Esophagus squamous epithelium (tissue), 5 donors: Measurements from ENCODE around the gene ANKRD52. TPM values are rescaled to one million over a fixed set of nuclear protein-coding genes. Genes with fewer than 3 reads are reported as not detected.
"Not testable (repeated sequence)": the region's sequence is repeated elsewhere in the genome, so short reads cannot be mapped to it uniquely, and the experiment has no call there.

Experiments used
- DNase-seq: peaks from one replicate; lab custom pipeline; 2025; lab: John Stamatoyannopoulos, UW
- H3K27ac ChIP-seq, 4 donors: fragments of 200-600 bp; sonication (generic); one replicate each; pipeline ENCODE4 v1.5.1; 2016 to 2019; ENCODE audit warnings: mild to moderate bottlenecking in 1 of 4
- H3K27me3 ChIP-seq, 4 donors: fragments of 200-600 bp; sonication (generic); 1 replicate in 3 of 4; 2 replicates in 1 of 4; pipeline versions ENCODE4 v1.5.1 to v1.6.0; 2017 to 2021; ENCODE audit warnings: antibody characterized with exemption in 1 of 4
- H3K36me3 ChIP-seq, 3 donors: fragments of 200-600 bp; sonication (generic); one replicate each; pipeline ENCODE4 v1.5.1; 2016 to 2019
- H3K4me1 ChIP-seq, 3 donors: fragments of 200-600 bp; sonication (generic); one replicate each; pipeline ENCODE4 v1.5.1; 2017 to 2019
- H3K4me3 ChIP-seq, 4 donors: fragments of 200-600 bp; sonication (generic); 1 replicate in 3 of 4; 2 replicates in 1 of 4; pipeline ENCODE4 v1.5.1; 2016 to 2019; ENCODE audit warnings: mild to moderate bottlenecking in 2 of 4, moderate library complexity in 1 of 4
- H3K9me3 ChIP-seq, 3 donors: fragments of 200-600 bp; sonication (generic); one replicate each; pipeline ENCODE4 v1.5.1; 2016 to 2019
- CTCF ChIP-seq, 6 experiments: fragments of 450-650 bp in 4 of 6; fragments of 200-600 bp in 2 of 6; sonication (generic) in 2 of 6; IDR thresholded peaks; one replicate each; pipeline ENCODE4 v1.5.1; 2016 to 2019; ENCODE audit warnings: antibody characterized with exemption in 6 of 6, mild to moderate bottlenecking in 4 of 6, moderate library complexity in 4 of 6
- POLR2A ChIP-seq, 4 donors: fragments of 450-650 bp; IDR thresholded peaks; one replicate each; pipeline ENCODE4 v1.6.1; 2017; ENCODE audit warnings: antibody characterized with exemption in 4 of 4, mild to moderate bottlenecking in 4 of 4, moderate library complexity in 3 of 4
- WGBS, 2 donors: methylation state at CpG; one replicate each; pipeline ENCODE4 v1.1.5; 2018; 5-methylcytosine and 5-hydroxymethylcytosine counted together
- intact Hi-C: fragments of 100-400 bp; cut with DNase I; formaldehyde crosslinking; loops from one replicate; pipeline ENCODE4 v1.15.0; 2022
- total RNA-seq, 4 donors: library from RNA; depleted of rRNA; stranded (reverse); fragments of >200 nt; gene quantifications; one replicate each; pipeline ENCODE4 v1.1.0, GENCODE V29; 2016
- donor health status: DM: yes; HTN: yes; CAD: no.

ANKRD52 gene
- total RNA-seq, 4 donors from 2014 or later, result 9.2 to 15.8 (median 13.9) TPM

GRCh38 chr12:56297400-56297799 is 39.2 kb upstream of the ANKRD52 start:
- Histone ChIP-seq H3K27ac (peak overlapping the region in 3 of 4 donors; percentile 14 to 97 (median 42)), H3K36me3 (peaks cover 0 to 23% (median 4%) of the 10 kb centered on the region in 3 donors), H3K4me1 (peaks cover 26 to 89% (median 33%) of the 10 kb centered on the region in 3 donors), H3K27me3 (no peaks in the 10 kb centered on the region), H3K4me3 (no peak overlapping the region), H3K9me3 (no peaks in the 10 kb centered on the region)
- intact Hi-C loops, result no loop called here
- WGBS, 2 donors, result 61 to 85% methylated on average over 8 of the region's 8 CpGs
- TF ChIP-seq CTCF (IDR thresholded peaks at IDR 0.05) (no peak), POLR2A (IDR thresholded peaks at IDR 0.05) (no peak)
- no peak for DNase-seq

GRCh38 chr12:56296295-56296694 is 38.1 kb upstream of the ANKRD52 start:
- no peak for DNase-seq
- Histone ChIP-seq H3K27me3 (no peaks in the 10 kb centered on the region), H3K4me1 (peaks cover 34 to 89% (median 37%) of the 10 kb centered on the region in 3 donors), H3K27ac (peak overlapping the region in 1 of 4 donors; percentile 42), H3K4me3 (no peak overlapping the region), H3K9me3 (no peaks in the 10 kb centered on the region), H3K36me3 (peaks cover 0 to 28% (median 4%) of the 10 kb centered on the region in 3 donors)
- no peak for TF ChIP-seq CTCF (IDR thresholded peaks at IDR 0.05)
- TF ChIP-seq POLR2A (IDR thresholded peaks at IDR 0.05), result no peak
- WGBS, 2 donors, result 58 to 71% methylated on average over 4 to 5 of the region's 5 CpGs
- intact Hi-C loops, result no loop called here

- no peaks in the 10 kb centered on the region for H3K9me3 ChIP-seq
- no peak overlapping the region for H3K4me3 ChIP-seq
- H3K27me3 ChIP-seq, result no peaks in the 10 kb centered on the region
- H3K36me3 ChIP-seq, result peaks cover 0 to 53% (median 4%) of the 10 kb centered on the region in 3 donors
- H3K27ac ChIP-seq, result peak overlapping the region in 3 of 4 donors; percentile 10 to 42 (median 32)
- no peak for DNase-seq
- WGBS, 2 donors, result 65 to 82% methylated on average over 3 to 5 of the region's 5 CpGs
- intact Hi-C loops, result no loop called here
- TF ChIP-seq POLR2A (IDR thresholded peaks at IDR 0.05) (no peak), CTCF (IDR thresholded peaks at IDR 0.05) (no peak)
- H3K4me1 ChIP-seq, result peaks cover 26 to 86% (median 28%) of the 10 kb centered on the region in 3 donors
These were observed 35.6 kb upstream of the ANKRD52 start for GRCh38 chr12:56293795-56294194.

- Histone ChIP-seq H3K27ac (no peak overlapping the region), H3K4me3 (no peak overlapping the region), H3K4me1 (peaks cover 22 to 50% (median 22%) of the 10 kb centered on the region in 3 donors), H3K36me3 (peaks cover 0 to 75% (median 13%) of the 10 kb centered on the region in 3 donors), H3K27me3 (no peaks in the 10 kb centered on the region), H3K9me3 (no peaks in the 10 kb centered on the region)
- 82 to 96% methylated on average over 3 of the region's 3 CpGs for WGBS, 2 donors
- intact Hi-C loops, result no loop called here
- no peak for DNase-seq
- TF ChIP-seq CTCF (IDR thresholded peaks at IDR 0.05) (no peak), POLR2A (IDR thresholded peaks at IDR 0.05) (no peak)
These were observed 30.7 kb upstream of the ANKRD52 start for GRCh38 chr12:56288705-56289387.

- 44 to 56% methylated on average over 4 of the region's 4 CpGs for WGBS, 2 donors
- Histone ChIP-seq H3K27me3 (no peaks in the 10 kb centered on the region), H3K4me3 (no peak overlapping the region), H3K4me1 (peaks cover 13 to 23% (median 15%) of the 10 kb centered on the region in 3 donors), H3K27ac (no peak overlapping the region), H3K9me3 (no peaks in the 10 kb centered on the region), H3K36me3 (peaks cover 15 to 94% (median 37%) of the 10 kb centered on the region in 3 donors)
- intact Hi-C loops, result no loop called here
- no peak for DNase-seq
- TF ChIP-seq POLR2A (IDR thresholded peaks at IDR 0.05) (no peak), CTCF (IDR thresholded peaks at IDR 0.05) (no peak)
These were observed 28.1 kb upstream of the ANKRD52 start for GRCh38 chr12:56286044-56286830.

- H3K4me3 ChIP-seq, H3K9me3 ChIP-seq, H3K27ac ChIP-seq, DNase-seq, H3K27me3 ChIP-seq, intact Hi-C loops: not testable (repeated sequence)
- Histone ChIP-seq H3K36me3 (peaks cover 19 to 94% (median 49%) of the 10 kb centered on the region in 3 donors), H3K4me1 (peaks cover 7 to 10% (median 10%) of the 10 kb centered on the region in 3 donors)
- WGBS, 2 donors, result 78 to 87% methylated on average over 4 to 5 of the region's 5 CpGs
These were observed 26.1 kb upstream of the ANKRD52 start for GRCh38 chr12:56284263-56284662.
